Skeletal muscle tissue (tissue), 4 donors: ENCODE data around the gene CKS1B. TPM values are rescaled to one million over a fixed set of nuclear protein-coding genes. Genes with fewer than 3 reads are reported as not detected.

Experiments
- H3K27ac ChIP-seq: one replicate; pipeline ENCODE4 v1.7.0; 2013; ENCODE audit warnings: mild to moderate bottlenecking, low read depth, low read length, inconsistent platforms
- H3K27me3 ChIP-seq, 3 donors: one replicate each; pipeline ENCODE4 v1.7.0; 2013; ENCODE audit warnings: low read length in 3 of 3; ENCODE audit not compliant: control insufficient read depth in 3 of 3, insufficient read depth in 3 of 3
- H3K36me3 ChIP-seq, 3 donors: one replicate each; pipeline ENCODE4 v1.7.0; 2013; ENCODE audit warnings: low read length in 3 of 3; ENCODE audit not compliant: control insufficient read depth in 3 of 3, insufficient read depth in 3 of 3
- H3K4me1 ChIP-seq, 3 donors: one replicate each; pipeline ENCODE4 v1.7.0; 2013; ENCODE audit warnings: low read length in 3 of 3, mild to moderate bottlenecking in 3 of 3; ENCODE audit not compliant: control insufficient read depth in 3 of 3, insufficient read depth in 3 of 3
- H3K4me3 ChIP-seq, 3 donors: one replicate each; pipeline ENCODE4 v1.7.0; 2013; ENCODE audit warnings: low read length in 3 of 3
- H3K9ac ChIP-seq, 3 donors: one replicate each; pipeline ENCODE4 v1.7.0; 2013; ENCODE audit warnings: low read length in 3 of 3, mild to moderate bottlenecking in 3 of 3, moderate library complexity in 2 of 3, low read depth in 1 of 3
- H3K9me3 ChIP-seq, 3 donors: one replicate each; pipeline ENCODE4 v1.7.0; 2013; ENCODE audit warnings: low read length in 3 of 3; ENCODE audit not compliant: control insufficient read depth in 3 of 3
- total RNA-seq: library from RNA; depleted of rRNA; stranded (reverse); fragments of >200 nt; gene quantifications from one replicate; pipeline ENCODE4 v1.2.3, GENCODE V29; 2014
- donor health status: Osteomylitis.

CKS1B gene
- total RNA-seq, 1 donor from 2014 or later, result 31.8 TPM

- Histone ChIP-seq H3K27me3 (no peaks in the 10 kb centered on the region), H3K9ac (peak overlapping the region; percentile 78 to 98 (median 90)), H3K9me3 (no peaks in the 10 kb centered on the region), H3K4me3 (peak overlapping the region; percentile 79 to 95 (median 92)), H3K4me1 (peaks cover 70 to 83% (median 77%) of the 10 kb centered on the region in 3 donors), H3K36me3 (peaks cover 13 to 29% (median 14%) of the 10 kb centered on the region in 3 donors), H3K27ac (peak overlapping the region; percentile 90)
Measured at GRCh38 chr1:154956544-154956941, 17.9 kb upstream of the CKS1B start.

GRCh38 chr1:154957091-154957657, 17.3 kb upstream of the CKS1B start:
- H3K4me1 ChIP-seq, result peaks cover 66 to 79% (median 73%) of the 10 kb centered on the region in 3 donors
- H3K27me3 ChIP-seq, result no peaks in the 10 kb centered on the region
- peak overlapping the region; percentile 90 for H3K27ac ChIP-seq
- peak overlapping the region; percentile 78 to 98 (median 90) for H3K9ac ChIP-seq
- H3K9me3 ChIP-seq, result no peaks in the 10 kb centered on the region
- peaks cover 10 to 23% (median 14%) of the 10 kb centered on the region in 3 donors for H3K36me3 ChIP-seq
- peak overlapping the region; percentile 79 to 95 (median 92) for H3K4me3 ChIP-seq

GRCh38 chr1:154958036-154958435, 16.4 kb upstream of the CKS1B start:
- Histone ChIP-seq H3K4me1 (peaks cover 66 to 78% (median 73%) of the 10 kb centered on the region in 3 donors), H3K27me3 (no peaks in the 10 kb centered on the region), H3K36me3 (peaks cover 10 to 21% (median 14%) of the 10 kb centered on the region in 3 donors), H3K9ac (peak overlapping the region; percentile 20 to 54 (median 42)), H3K4me3 (no peak overlapping the region), H3K27ac (peak overlapping the region; percentile 1), H3K9me3 (no peaks in the 10 kb centered on the region)

- Histone ChIP-seq H3K27me3 (no peaks in the 10 kb centered on the region), H3K9ac (peak overlapping the region in 2 of 3 donors; percentile 8 to 40), H3K4me1 (peaks cover 64 to 78% (median 66%) of the 10 kb centered on the region in 3 donors), H3K27ac (peak overlapping the region; percentile 5), H3K9me3 (no peaks in the 10 kb centered on the region), H3K4me3 (no peak overlapping the region), H3K36me3 (peaks cover 16 to 29% (median 20%) of the 10 kb centered on the region in 3 donors)
Measured at GRCh38 chr1:154958681-154959425, 15.6 kb upstream of the CKS1B start.

- Histone ChIP-seq H3K4me1 (peaks cover 59 to 75% (median 61%) of the 10 kb centered on the region in 3 donors), H3K9ac (no peak overlapping the region), H3K9me3 (no peaks in the 10 kb centered on the region), H3K4me3 (no peak overlapping the region), H3K36me3 (peaks cover 20 to 33% (median 21%) of the 10 kb centered on the region in 3 donors), H3K27ac (peak overlapping the region; percentile 5), H3K27me3 (no peaks in the 10 kb centered on the region)
Measured at GRCh38 chr1:154959426-154959780, 15.1 kb upstream of the CKS1B start.

GRCh38 chr1:154960446-154961136, 13.9 kb upstream of the CKS1B start:
- Histone ChIP-seq H3K27me3 (no peaks in the 10 kb centered on the region), H3K4me1 (peaks cover 48 to 63% (median 49%) of the 10 kb centered on the region in 3 donors), H3K9ac (peak overlapping the region; percentile 89 to 99 (median 95)), H3K36me3 (peaks cover 29 to 44% (median 31%) of the 10 kb centered on the region in 3 donors), H3K9me3 (no peaks in the 10 kb centered on the region), H3K4me3 (peak overlapping the region; percentile 87 to 90 (median 90)), H3K27ac (peak overlapping the region; percentile 94)

- Histone ChIP-seq H3K9me3 (no peaks in the 10 kb centered on the region), H3K36me3 (peaks cover 37 to 53% (median 39%) of the 10 kb centered on the region in 3 donors), H3K4me1 (peaks cover 45 to 58% (median 45%) of the 10 kb centered on the region in 3 donors), H3K27me3 (no peaks in the 10 kb centered on the region), H3K9ac (peak within 1 kb of the TSS; percentile 89 to 99 (median 95)), H3K4me3 (peak within 1 kb of the TSS; percentile 87 to 90 (median 90)), H3K27ac (peak within 1 kb of the TSS; percentile 94)
Measured at GRCh38 chr1:154961207-154962155, 13.0 kb upstream of the CKS1B start, which contains the start of gene PYGO2. PYGO2 (minus strand) TSS chr1:154961782; CDS start chr1:154961576, 206 bp downstream.

GRCh38 chr1:154962156-154962749, 12.2 kb upstream of the CKS1B start:
- H3K9ac ChIP-seq, result peak overlapping the region; percentile 89 to 99 (median 95)
- no peaks in the 10 kb centered on the region for H3K9me3 ChIP-seq
- peaks cover 37 to 50% (median 42%) of the 10 kb centered on the region in 3 donors for H3K4me1 ChIP-seq
- peak overlapping the region; percentile 87 to 90 (median 90) for H3K4me3 ChIP-seq
- H3K36me3 ChIP-seq, result peaks cover 37 to 60% (median 45%) of the 10 kb centered on the region in 3 donors
- H3K27me3 ChIP-seq, result no peaks in the 10 kb centered on the region
- H3K27ac ChIP-seq, result peak overlapping the region; percentile 94
